Heart left ventricle (tissue), 13 donors: ENCODE measurements around the gene UBE2QL1.

ENCODE experiments used
- CTCF ChIP-seq, 12 donors: fragments of 200-600 bp; sonication (generic) in 4 of 12; IDR thresholded peaks; one replicate each; pipeline versions ENCODE4 v1.5.0 to v1.8.0; 2018 to 2022; ENCODE audit warnings: antibody characterized with exemption in 12 of 12, mild to moderate bottlenecking in 5 of 12
- POLR2A ChIP-seq, 2 donors: fragments of 450-650 bp; IDR thresholded peaks; one replicate each; pipeline ENCODE4 v1.6.1; 2017; ENCODE audit warnings: antibody characterized with exemption in 2 of 2, mild to moderate bottlenecking in 2 of 2, moderate library complexity in 2 of 2
- donor health status: ischemic (EF 13 %, LVEDD 7.1; RV severe dilation, severe dysfunction).
- donor health status: DM: no; HTN: yes; CAD: no.
- donor health status: DM: no; HTN: no; CAD: no.
- donor health status: ischemic (EF 25% LVEDD 6.9; RV normal size, moderate dysfunction).
- donor health status: ischemic (EF 25% LVEDD 5.7; RV mildly dilated, moderate dysfunction).
- donor health status: ischemic (EF 35%, LVEDD 5.7; RV mildly dilated, moderate dysfunction).
- donor health status: nonischemic (EF 11% LVEDD 7.7; RV severe dilation, severe dysfunction).
- donor health status: DM: yes; HTN: yes; CAD: no.
- donor health status: PGD.
- donor health status: ischemic (EF 29% LVEDD 5.4; RV normal size, mild dysfunction).
- donor health status: nonischemic (EF 23%, LVEDD 6.1; RV moderate dilation, normal function).

GRCh38 chr5:6495433-6496206 lies 47.0 kb downstream of the UBE2QL1 start:
- TF ChIP-seq CTCF (IDR thresholded peaks at IDR 0.05) = no peak
- no peak for TF ChIP-seq POLR2A (IDR thresholded peaks at IDR 0.05)
